Inferior parietal cortex (tissue), 1 donor: ENCODE measurements around the gene PRR29.
"Not testable (repeated sequence)": the region's sequence is repeated elsewhere in the genome, so short reads cannot be mapped to it uniquely, and the experiment has no call there.

Experiments
- DNase-seq: peaks from one replicate; pipeline ENCODE4 v3.0.0-alpha.2; 2016; ENCODE audit errors: extremely low spot score

The PRR29 gene

DNA sequence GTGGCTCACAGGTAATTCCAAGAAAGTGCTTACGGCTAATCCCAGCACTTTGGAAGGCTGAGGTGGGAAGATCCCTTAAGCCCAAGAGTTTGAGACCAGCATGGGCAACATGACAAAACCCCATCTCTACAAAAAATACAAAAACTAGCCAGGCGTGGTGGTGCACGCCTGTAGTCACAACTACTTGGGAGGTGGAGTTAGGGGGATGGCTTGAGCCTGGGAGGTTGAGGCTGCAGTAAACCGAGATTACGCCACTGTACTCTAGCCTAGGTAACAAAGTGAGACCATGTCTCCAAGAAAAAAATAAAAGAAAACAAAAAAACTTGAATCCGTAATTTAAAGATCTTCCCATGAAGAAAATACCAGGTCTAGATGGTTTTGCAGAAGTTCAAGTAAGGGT lies 17.3 kb downstream of the PRR29 start:
- no peak for DNase-seq

GRCh38 chr17:64016231-64016784 lies 18.2 kb downstream of the PRR29 start:
- DNase-seq, result no peak

DNA sequence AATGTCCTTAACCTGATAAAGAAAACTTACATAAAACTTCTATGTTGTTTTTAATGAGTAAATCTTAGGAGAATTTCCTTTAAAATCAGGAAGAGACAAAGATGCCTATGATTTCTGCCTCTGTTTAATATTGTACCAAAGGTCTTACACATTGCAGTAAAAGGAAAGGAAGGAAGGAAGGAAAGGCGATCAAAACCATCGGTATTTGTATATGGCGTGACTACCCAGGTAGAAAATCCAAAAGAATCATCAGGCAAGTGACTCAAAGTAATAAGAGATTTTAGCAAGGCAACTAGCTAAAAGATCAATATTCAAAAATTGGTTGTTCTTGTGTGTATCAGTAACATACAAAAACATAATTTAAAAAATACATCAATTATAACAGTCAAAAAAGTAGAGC lies 18.8 kb downstream of the PRR29 start:
- no peak for DNase-seq

DNA sequence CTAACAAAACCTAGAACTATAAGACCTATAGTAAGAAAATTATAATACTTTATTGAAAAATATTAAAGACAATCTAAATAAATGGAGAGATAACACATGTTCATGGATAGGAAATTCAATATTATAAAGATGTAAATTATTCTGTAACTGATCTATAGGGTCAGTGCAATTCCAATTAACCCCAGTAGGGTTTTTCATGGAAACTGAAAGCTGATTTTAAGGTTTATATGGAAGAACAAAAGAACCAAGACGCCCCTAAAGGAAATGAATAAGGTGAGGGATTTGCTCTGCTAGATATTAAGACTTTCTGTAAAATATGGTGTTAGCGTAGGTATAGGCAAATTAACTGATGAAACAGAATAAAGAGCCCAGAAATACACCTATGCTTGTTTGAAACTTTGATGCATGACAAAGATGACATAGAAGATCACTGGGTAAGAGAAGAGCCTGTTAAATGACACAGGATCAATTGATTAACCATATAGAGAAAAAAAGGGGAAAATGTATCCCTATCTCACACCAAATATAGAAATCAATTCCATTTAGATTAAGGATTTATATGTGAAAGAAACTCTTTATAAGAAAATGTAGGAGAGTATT lies 19.3 kb downstream of the PRR29 start:
- no peak for DNase-seq

- not testable (repeated sequence) for DNase-seq
These were observed 21.4 kb downstream of the PRR29 start for GRCh38 chr17:64019551-64019961.

- DNase-seq, result no peak
These were observed 22.1 kb downstream of the PRR29 start, which contains the start of gene ICAM2 for GRCh38 chr17:64020056-64020766. Gene ICAM2, minus strand, starts transcription at chr17:64020633. Its CDS starts 13,942 bp downstream, at chr17:64006691.

GRCh38 chr17:64022611-64023063 lies 24.5 kb downstream of the PRR29 start:
- no peak for DNase-seq

DNA sequence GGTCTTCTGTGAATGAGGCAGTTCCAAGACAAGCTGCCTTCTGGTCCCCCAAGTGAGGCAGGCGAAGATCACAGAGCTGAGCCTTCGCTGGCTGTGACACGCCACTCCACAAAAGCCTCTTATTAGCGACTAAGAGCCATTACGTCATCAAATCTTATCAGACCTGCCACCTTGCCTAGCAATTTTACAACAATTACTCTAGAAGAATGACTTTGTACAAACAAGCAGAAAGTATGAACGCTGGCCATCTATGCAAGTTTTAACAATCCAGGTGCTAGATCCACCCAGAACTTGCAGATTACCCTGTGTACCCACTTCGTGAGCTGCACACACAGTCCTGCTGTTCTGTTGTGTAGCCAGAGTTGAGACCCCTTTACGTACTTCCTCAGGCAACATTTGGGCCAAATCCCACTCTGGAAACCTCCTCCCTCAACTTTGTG lies 26.1 kb downstream of the PRR29 start:
- peak; percentile 9 for DNase-seq

DNA sequence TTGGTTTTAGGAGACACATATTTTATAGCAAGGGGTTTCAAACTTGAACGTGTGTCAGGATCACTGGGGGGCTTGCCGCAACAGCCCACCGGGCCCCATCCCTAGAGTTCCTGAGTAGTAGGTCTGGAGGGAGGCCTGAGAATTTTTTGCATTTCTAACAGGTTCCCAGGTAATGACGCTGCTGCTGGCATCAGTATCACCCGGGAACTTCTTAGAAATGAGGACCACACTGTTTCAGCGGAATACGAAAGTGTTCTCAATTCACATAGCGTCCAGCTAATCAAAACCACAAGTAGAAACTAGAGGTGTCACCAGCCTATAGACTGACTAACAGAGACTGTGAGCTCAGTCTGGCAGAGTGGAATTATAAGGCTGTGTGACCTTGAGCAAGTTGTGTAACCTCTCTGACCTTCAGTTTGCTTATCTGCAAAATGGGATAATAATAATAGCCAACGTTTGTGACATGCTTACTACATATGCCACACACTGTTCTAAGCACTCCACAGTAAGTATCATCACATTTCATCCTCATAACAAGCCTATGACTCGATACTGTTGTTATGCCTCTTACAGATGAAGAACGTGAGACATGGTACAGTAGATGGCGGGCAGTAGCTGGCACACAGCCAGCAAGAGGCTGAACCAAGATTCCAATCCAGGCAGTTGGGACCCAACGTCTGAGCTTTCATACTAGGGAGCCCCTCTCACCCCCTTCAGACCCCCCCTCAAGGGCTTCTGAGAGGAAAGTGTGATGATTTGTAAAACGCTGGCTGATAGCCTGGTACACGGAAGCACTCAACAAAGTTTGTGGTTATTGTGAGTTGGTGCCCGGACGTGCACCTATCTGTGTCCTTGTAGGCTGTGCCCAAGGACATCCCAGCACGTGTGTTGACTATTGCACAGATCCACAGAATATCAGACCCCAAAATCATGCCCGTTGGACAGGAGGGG lies 26.9 kb downstream of the PRR29 start:
- no peak for DNase-seq

DNA sequence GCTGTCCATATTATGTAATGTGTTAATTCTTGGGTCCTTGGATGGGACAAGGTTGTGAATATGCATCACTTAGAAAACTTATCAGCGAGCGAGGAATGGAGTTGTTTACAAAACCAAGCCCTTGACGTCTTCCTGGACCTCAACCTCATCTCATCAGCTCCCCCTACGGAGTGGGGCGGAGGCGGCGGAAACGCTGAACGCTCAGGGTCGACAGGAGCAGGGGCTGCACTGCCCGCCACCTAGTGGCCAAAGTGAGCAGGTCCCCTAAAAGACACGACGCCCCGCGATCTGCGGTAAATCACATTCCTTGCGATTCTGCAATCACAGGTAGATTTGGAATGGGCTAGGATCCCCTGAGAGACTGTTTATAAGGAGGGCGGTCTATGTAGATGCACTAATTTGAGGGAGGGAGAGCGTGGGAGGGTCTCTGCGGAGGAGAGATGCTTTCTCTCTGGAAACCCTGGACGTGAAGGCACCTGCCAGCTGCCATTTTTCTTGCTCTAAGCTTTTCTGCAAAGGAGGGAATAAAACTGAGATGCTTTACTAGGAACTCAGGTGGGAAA lies 27.7 kb downstream of the PRR29 start:
- peak; percentile 65 for DNase-seq

DNA sequence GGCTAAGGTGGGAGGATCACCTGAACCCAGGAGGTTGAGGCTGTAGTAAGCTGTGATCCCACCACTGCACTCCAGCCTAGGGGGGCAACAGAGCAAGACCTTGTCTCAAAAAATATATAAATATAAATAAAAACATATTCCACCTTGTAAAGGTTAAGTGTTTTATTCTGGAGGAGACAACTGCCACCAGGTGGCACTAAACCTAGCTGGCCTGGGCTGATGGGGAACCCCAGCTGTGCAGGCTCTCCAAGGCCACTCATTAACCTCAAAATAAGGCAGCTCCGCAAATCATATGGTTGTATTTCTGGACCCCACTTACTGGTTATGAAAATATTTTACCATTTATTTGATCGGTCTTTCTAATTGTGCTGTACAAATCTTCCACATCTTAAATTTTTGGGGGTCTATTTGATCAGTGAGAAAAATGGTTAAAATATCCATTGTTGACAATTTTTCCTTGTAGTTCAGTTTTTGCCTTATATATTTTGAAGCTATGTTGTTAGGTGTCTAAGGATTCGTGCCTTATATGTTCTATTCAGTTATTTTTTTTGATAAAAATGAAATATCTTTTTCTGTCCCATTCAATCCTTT lies 30.8 kb downstream of the PRR29 start:
- peak; percentile 75 for DNase-seq

GRCh38 chr17:64032081-64032480 lies 33.9 kb downstream of the PRR29 start:
- DNase-seq, result no peak

GRCh38 chr17:64036198-64036922 lies 38.2 kb downstream of the PRR29 start:
- no peak for DNase-seq

DNA sequence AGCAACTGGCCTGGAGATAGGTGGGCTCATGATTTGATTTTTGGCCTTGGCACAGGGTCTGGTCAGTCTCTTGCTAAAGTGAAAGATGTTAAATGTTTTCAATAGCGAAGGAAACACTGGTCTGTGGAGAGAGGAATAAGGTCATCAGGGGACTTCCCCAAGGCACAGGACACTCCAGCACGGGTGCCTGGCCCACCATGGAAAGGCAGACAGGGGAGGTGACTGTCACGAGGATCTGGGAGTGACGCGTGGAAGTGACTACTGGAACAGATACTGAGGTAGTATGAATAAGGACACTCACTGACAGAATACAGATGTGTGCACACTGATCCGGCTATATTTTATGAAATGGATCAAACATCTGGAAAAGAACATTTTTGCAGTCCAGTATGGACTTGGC lies 39.0 kb downstream of the PRR29 start:
- no peak for DNase-seq

DNA sequence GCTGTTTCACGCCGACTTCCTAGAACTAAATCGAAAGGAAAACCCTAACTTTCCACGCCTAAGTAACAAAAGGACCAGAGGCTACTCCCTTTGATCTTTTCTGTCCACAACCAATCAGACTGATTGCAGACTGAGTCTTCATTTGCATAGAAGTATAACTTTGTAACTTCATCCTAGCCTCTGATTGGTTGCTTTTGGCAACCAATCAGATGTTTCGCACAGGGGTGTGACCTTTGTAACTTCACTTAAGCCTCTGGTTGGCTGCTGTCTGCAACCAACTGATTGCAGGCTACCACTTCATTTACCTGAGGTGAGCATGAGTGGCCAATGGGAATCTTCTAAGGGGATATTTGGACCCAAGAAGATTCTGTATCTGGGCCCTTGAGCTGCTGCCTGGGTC lies 39.7 kb downstream of the PRR29 start:
- DNase-seq, result no peak

- no peak for DNase-seq
These were observed 40.4 kb downstream of the PRR29 start for GRCh38 chr17:64038331-64039105.

- no peak for DNase-seq
These were observed 40.9 kb downstream of the PRR29 start for GRCh38 chr17:64039106-64039400.

DNA sequence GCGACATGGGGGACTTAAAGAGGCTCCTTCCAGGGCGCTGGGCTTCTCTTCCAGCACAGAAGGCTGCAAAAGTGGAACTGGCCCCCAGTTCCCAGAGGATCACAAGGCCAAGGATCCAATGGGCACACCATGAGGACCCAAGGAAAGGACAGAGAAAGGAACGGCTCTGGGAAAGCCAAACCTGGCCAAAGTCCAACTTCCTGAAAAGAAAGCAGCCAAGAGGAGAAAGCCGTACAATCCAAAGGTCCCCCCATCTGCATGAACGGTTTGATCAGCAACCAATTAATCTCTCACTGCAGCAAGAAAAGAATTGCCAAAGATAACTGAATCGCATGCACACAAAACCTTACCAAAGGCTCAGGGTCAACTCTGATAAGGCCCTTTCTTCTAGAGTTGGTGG lies 42.1 kb downstream of the PRR29 start:
- DNase-seq, result no peak

DNA sequence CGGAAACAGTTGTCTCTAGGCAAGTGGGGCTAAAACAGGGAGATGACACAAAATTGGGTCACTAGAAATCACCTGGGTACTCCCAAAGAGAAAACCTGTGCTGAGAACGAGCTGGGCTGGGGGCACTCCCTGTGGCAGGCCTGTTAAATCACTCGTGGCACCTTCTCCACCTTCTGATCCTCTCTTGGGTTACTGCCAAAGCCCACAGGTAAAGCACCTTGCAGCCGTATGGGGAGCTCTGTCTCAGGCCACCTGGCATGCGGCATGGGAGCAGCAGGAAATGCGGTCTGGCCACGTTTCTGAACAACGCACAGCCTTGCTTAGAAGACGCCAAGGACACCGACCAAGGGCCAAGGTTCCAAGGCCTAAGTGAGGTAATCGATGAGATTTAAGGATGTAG lies 43.8 kb downstream of the PRR29 start:
- no peak for DNase-seq
